Vagina (tissue), 2 donors: ENCODE data around the gene S100A5. TPM values are rescaled to one million over a fixed set of nuclear protein-coding genes. Genes with fewer than 3 reads are reported as not detected.

Source experiments
- DNase-seq, 2 donors: peaks; one replicate each; pipeline ENCODE4 v3.0.0-alpha.2; 2017; ENCODE audit errors: extremely low spot score in 2 of 2
- H3K27ac ChIP-seq: fragments of 200-600 bp; sonication (generic); one replicate; pipeline ENCODE4 v1.5.1; 2019
- H3K27me3 ChIP-seq: fragments of 200-600 bp; sonication (generic); one replicate; pipeline ENCODE4 v1.5.1; 2019
- H3K36me3 ChIP-seq, 2 donors: fragments of 200-600 bp; sonication (generic); one replicate each; pipeline ENCODE4 v1.5.1; 2017 to 2019
- H3K4me1 ChIP-seq: fragments of 200-600 bp; sonication (generic); one replicate; pipeline ENCODE4 v1.5.1; 2019
- H3K4me3 ChIP-seq, 2 donors: fragments of 200-600 bp; sonication (generic); 1 replicate in 1 of 2; 2 replicates in 1 of 2; pipeline ENCODE4 v1.5.1; 2016 to 2019
- H3K9me3 ChIP-seq: fragments of 200-600 bp; sonication (generic); one replicate; pipeline ENCODE4 v1.5.1; 2019
- POLR2A ChIP-seq, 2 donors: fragments of 450-650 bp; IDR thresholded peaks; one replicate each; pipeline ENCODE4 v1.6.1; 2017; ENCODE audit warnings: antibody characterized with exemption in 2 of 2, mild to moderate bottlenecking in 2 of 2, moderate library complexity in 2 of 2
- POLR2AphosphoS5 ChIP-seq, 2 donors: sonication (generic); formaldehyde crosslinking; IDR thresholded peaks; one replicate each; pipeline ENCODE4 v1.9.0; 2017; ENCODE audit warnings: antibody characterized with exemption in 2 of 2, mild to moderate bottlenecking in 2 of 2, low read depth in 1 of 2; ENCODE audit not compliant: insufficient read depth in 1 of 2
- intact Hi-C: fragments of 100-400 bp; cut with DNase I; formaldehyde crosslinking; loops from one replicate; pipeline ENCODE4 v1.15.1; 2023
- total RNA-seq: library from RNA; depleted of rRNA; stranded (reverse); fragments of >200 nt; gene quantifications from one replicate; pipeline ENCODE4 v1.2.3, GENCODE V29; 2016
- TF ChIP-seq, protein P1 (sequence below), 3 experiments: fragments of 450-650 bp in 2 of 3; fragments of 200-600 bp in 1 of 3; sonication (generic) in 1 of 3; IDR thresholded peaks; one replicate each; pipeline ENCODE4 v1.5.1; 2017 to 2019; ENCODE audit warnings: antibody characterized with exemption in 3 of 3, mild to moderate bottlenecking in 2 of 3, moderate library complexity in 2 of 3

Gene S100A5
- total RNA-seq, 1 donor from 2014 or later: not detected

DNA sequence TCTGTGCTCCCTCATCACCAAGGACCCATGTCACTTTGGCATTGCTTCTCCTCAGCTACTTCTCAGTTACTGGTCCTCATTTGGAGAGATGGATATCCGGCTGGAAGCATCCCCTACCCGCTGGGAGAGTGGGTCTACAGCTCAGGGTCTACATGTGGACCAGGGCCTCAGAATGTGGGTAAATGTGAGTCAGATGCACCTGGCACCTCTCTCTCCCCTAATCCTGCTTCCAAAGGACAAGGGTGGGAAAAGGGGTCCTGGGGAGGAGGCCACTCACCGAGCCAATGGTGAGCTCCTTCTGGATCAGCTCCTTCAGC, 5.9 kb downstream of the S100A5 start:
- peaks cover 70% of the 10 kb centered on the region for H3K4me1 ChIP-seq
- H3K4me3 ChIP-seq: peak overlapping the region; percentile 96 to 99
- H3K27ac ChIP-seq: peak overlapping the region; percentile 100
- peaks cover 0 to 4% of the 10 kb centered on the region in 2 donors for H3K36me3 ChIP-seq
- DNase-seq: no peak
- H3K9me3 ChIP-seq: no peaks in the 10 kb centered on the region
- no peaks in the 10 kb centered on the region for H3K27me3 ChIP-seq
- intact Hi-C loops: loop anchor here (5.0 kb wide), 1 partner anchor 92 kb away; the partner anchor contains the start of genes S100A1 and S100A13
- TF ChIP-seq, protein P1, sequence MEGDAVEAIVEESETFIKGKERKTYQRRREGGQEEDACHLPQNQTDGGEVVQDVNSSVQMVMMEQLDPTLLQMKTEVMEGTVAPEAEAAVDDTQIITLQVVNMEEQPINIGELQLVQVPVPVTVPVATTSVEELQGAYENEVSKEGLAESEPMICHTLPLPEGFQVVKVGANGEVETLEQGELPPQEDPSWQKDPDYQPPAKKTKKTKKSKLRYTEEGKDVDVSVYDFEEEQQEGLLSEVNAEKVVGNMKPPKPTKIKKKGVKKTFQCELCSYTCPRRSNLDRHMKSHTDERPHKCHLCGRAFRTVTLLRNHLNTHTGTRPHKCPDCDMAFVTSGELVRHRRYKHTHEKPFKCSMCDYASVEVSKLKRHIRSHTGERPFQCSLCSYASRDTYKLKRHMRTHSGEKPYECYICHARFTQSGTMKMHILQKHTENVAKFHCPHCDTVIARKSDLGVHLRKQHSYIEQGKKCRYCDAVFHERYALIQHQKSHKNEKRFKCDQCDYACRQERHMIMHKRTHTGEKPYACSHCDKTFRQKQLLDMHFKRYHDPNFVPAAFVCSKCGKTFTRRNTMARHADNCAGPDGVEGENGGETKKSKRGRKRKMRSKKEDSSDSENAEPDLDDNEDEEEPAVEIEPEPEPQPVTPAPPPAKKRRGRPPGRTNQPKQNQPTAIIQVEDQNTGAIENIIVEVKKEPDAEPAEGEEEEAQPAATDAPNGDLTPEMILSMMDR (IDR thresholded peaks at IDR 0.05): no peak
- TF ChIP-seq POLR2AphosphoS5 (IDR thresholded peaks at IDR 0.05; ENCODE audit: insufficient read depth in 1 of 2, low read depth in 1 of 2) (no peak), POLR2A (IDR thresholded peaks at IDR 0.05) (no peak)

DNA sequence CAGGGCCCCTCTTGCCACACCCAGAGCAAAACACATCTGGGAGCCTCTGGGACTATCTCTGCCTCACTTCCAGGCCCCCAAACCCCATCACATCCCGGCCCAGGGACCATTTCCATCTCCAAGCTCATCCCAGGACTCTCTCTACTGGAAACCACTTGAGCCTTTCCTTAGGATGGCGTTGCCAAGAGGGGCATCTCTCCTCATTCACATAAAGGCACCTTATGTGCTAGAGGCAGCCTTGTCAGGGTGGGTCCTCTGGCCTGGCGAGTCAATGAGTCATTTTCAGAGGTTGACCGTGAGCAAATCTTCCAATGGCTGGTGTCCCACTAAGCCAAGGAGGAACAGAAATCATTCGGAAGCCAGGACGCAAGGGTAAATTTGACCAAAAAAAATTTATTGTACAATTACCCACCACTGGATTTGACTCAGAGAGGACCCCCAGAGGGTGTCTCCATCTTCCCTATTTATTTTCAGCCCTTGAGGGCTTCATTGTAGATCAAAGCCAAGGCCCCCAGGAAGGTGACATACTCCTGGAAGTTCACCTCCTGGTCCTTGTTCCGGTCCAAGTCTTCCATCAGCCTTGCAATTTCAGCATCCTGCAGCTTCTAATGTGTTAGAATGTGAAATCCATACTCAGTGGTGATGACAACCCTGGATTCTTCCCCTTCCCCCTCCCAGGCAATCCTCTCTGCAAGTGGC, 6.4 kb downstream of the S100A5 start:
- Histone ChIP-seq H3K27me3 (no peaks in the 10 kb centered on the region), H3K36me3 (peaks cover 0 to 4% of the 10 kb centered on the region in 2 donors), H3K4me3 (peak overlapping the region; percentile 96 to 99), H3K4me1 (peaks cover 70% of the 10 kb centered on the region), H3K9me3 (no peaks in the 10 kb centered on the region), H3K27ac (peak overlapping the region; percentile 100)
- TF ChIP-seq, protein P1 (IDR thresholded peaks at IDR 0.05): no peak
- TF ChIP-seq POLR2A (IDR thresholded peaks at IDR 0.05) (no peak), POLR2AphosphoS5 (IDR thresholded peaks at IDR 0.05; ENCODE audit: insufficient read depth in 1 of 2, low read depth in 1 of 2) (no peak)
- DNase-seq: peak in 1 of 2 donors; percentile 89
- intact Hi-C loops: loop anchor here (5.0 kb wide), 1 partner anchor 93 kb away; the partner anchor contains the start of genes S100A1 and S100A13

DNA sequence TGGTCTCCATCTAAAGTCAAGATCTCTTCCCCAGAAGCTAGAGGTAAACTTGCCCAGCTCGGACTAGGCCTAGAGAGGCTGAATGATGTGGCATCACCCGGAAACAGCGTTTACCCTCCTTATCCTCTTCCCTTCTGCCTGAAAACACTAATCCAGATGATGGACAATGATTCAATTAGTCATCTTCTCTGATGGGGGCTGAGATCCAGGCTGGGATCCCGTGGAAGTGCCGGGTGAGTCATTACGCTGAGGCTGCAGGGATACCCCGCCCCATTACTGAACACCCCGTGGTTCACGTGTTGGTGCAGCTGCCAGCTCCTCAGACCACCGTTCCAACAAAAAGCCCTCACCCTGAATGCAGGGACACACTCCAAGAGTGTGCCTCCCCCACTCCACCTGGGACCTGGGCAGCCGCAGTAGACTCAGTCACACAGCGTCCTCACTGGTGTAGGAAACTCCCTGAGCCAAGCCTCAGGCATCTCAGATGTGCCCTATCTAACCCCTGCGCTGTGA, 7.0 kb downstream of the S100A5 start:
- peaks cover 67% of the 10 kb centered on the region for H3K4me1 ChIP-seq

DNA sequence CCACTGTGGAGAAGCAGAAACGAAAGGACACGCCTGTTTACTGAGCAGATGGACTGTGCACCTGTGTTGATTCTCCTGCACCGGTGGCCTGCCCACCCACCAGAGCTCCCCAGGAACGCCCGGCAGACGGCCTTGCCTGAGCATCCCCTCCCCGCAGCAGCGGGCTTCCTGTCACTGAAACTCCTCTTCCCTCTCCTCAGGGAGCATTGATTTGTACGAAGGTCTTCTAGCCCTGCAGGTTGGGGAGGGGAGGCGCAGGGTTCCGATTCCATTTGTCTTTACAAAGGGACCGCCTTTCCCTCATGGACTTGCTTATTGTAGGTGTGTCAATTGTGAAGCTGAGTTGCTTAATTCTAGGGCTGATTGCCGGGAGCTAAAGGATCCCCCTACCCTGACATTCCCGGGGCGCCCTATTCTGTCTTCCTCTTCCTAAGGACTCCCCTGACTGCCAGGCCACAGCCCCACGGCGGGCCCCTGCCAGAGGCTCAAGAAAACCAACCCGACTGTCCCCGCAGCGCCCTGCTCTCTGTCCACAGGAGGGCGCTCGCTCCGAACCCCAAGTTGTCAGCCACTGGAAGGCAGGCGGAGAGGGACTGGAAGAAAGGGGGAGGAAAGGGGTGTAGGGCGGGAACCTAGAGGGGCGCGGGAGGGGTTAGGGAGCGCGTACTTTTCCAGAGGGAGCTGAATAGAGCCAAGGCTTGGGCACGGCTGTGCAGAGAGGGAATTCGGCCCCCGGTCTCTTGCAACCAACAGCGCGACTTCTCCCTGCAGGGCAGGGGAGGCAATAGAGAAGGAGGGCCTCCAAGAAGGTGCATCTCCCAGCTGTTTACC, 7.8 kb downstream of the S100A5 start:
- Histone ChIP-seq H3K4me1 (peaks cover 61% of the 10 kb centered on the region), H3K27ac (peak overlapping the region; percentile 100), H3K9me3 (no peaks in the 10 kb centered on the region), H3K27me3 (no peaks in the 10 kb centered on the region), H3K36me3 (peaks cover 0 to 4% of the 10 kb centered on the region in 2 donors), H3K4me3 (peak overlapping the region; percentile 96 to 99)
- TF ChIP-seq POLR2A (IDR thresholded peaks at IDR 0.05) (peak in 1 of 2 donors; percentile 37), POLR2AphosphoS5 (IDR thresholded peaks at IDR 0.05; ENCODE audit: insufficient read depth in 1 of 2, low read depth in 1 of 2) (peak; percentile 71 to 83)
- TF ChIP-seq, protein P1 (IDR thresholded peaks at IDR 0.05): peak; percentile 85 to 96 (median 92)
- intact Hi-C loops: loop anchor here (1.0 to 5.0 kb wide), 2 partner anchors 35 to 94 kb away; partner anchors contain the start of genes S100A1 and S100A13
- DNase-seq: peak in 1 of 2 donors; percentile 96

More for the DNA sequence above, 7.0 kb downstream of the S100A5 start:
- Histone ChIP-seq H3K27me3 (no peaks in the 10 kb centered on the region), H3K36me3 (peaks cover 0 to 4% of the 10 kb centered on the region in 2 donors), H3K9me3 (no peaks in the 10 kb centered on the region), H3K4me3 (peak overlapping the region; percentile 96 to 99), H3K27ac (peak overlapping the region; percentile 100)
- peak in 1 of 2 donors; percentile 96 for DNase-seq
- intact Hi-C loops: loop anchor here (1.0 to 5.0 kb wide), 2 partner anchors 35 to 94 kb away; partner anchors contain the start of genes S100A1 and S100A13
- TF ChIP-seq POLR2AphosphoS5 (IDR thresholded peaks at IDR 0.05; ENCODE audit: insufficient read depth in 1 of 2, low read depth in 1 of 2) (peak; percentile 10 to 65), POLR2A (IDR thresholded peaks at IDR 0.05) (no peak)

DNA sequence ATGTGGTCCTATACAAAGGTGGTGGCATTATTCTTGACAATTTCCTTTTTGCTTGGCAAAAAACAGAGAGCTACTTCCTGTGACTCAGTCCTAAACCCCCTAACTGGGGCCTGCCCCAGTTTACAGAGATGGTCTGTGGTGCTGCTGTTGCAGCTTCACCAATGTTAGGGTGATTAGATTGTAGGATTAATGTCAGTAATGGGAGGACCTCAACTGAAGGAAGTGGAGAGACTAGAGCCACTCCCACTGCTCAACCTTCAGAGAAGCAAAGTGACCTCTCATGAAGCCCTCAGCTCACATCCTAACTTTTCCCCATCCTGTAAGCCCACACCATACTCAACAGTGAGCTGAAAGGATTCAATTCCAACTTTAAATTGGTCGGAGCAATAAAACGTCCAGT, 8.6 kb downstream of the S100A5 start:
- Histone ChIP-seq H3K4me3 (no peak overlapping the region), H3K36me3 (peaks cover 0 to 4% of the 10 kb centered on the region in 2 donors), H3K4me1 (peaks cover 61% of the 10 kb centered on the region), H3K27me3 (no peaks in the 10 kb centered on the region), H3K27ac (peak overlapping the region; percentile 100), H3K9me3 (no peaks in the 10 kb centered on the region)
- intact Hi-C loops: loop anchor here (5.0 kb wide), 1 partner anchor 95 kb away; the partner anchor contains the start of genes S100A1 and S100A13
- TF ChIP-seq POLR2AphosphoS5 (IDR thresholded peaks at IDR 0.05; ENCODE audit: insufficient read depth in 1 of 2, low read depth in 1 of 2) (no peak), POLR2A (IDR thresholded peaks at IDR 0.05) (no peak)
- TF ChIP-seq, protein P1 (IDR thresholded peaks at IDR 0.05): no peak
- no peak for DNase-seq
